ENCODE measurements around the gene PCNX1. TPM values are rescaled to one million over a fixed set of nuclear protein-coding genes. Genes with fewer than 3 reads are reported as not detected.

PCNX1 gene
- total and polyA plus RNA-seq, 9 of the 15 experiments (the other 6 are each of a cell fraction or from before 2014, with no cell fraction given): 0.30 to 4.5 (median 2.3) TPM

GRCh38 chr14:71105177-71105576, 197.9 kb downstream of the PCNX1 start:
- no peak overlapping the region for H3K27ac ChIP-seq (ENCODE audit: extremely low read depth, low read depth, low read length)
- no peaks in the 10 kb centered on the region for H3K36me3 ChIP-seq (ENCODE audit: control insufficient read depth, insufficient read depth, low read length)
- CTCF ChIA-PET (ENCODE audit: low intra/inter-chr PET ratio): no interaction called here
- in situ Hi-C loops (cut with MboI) (no loop called here), intact Hi-C loops (cut with micrococcal nuclease) (no loop called here)
- no peak for TF ChIP-seq ZNF830 (CRISPR knock-in tag; IDR thresholded peaks at IDR 0.05)
- TF ChIP-seq HMGXB4 (CRISPR knock-in tag; IDR thresholded peaks at IDR 0.05): no peak
- TF ChIP-seq PHF21A (IDR thresholded peaks at IDR 0.05; ENCODE audit: borderline replicate concordance, low read depth): no peak
- no peak for TF ChIP-seq EP300 (IDR thresholded peaks at IDR 0.05; ENCODE audit: low read length)
- no peak for TF ChIP-seq CREM (IDR thresholded peaks at IDR 0.05; ENCODE audit: low read depth)
- no peak for TF ChIP-seq ARID2 (IDR thresholded peaks at IDR 0.05)
- TF ChIP-seq NCOA1 (IDR thresholded peaks at IDR 0.05; ENCODE audit: low read depth): no peak
- no peak for TF ChIP-seq HOXB6 (CRISPR knock-in tag; IDR thresholded peaks at IDR 0.05; ENCODE audit: borderline replicate concordance)
- TF ChIP-seq ZBTB2 (IDR thresholded peaks at IDR 0.05): no peak
- TF ChIP-seq ZNF140 (CRISPR knock-in tag; IDR thresholded peaks at IDR 0.05): no peak
- no peak for TF ChIP-seq CBFA2T2 (conservative IDR thresholded peaks at IDR 0.05)
- no peak for TF ChIP-seq JUN (IDR thresholded peaks at IDR 0.05; ENCODE audit: borderline replicate concordance, low read depth, low read length)
- TF ChIP-seq JUN (CRISPR knock-in tag; IDR thresholded peaks at IDR 0.05; ENCODE audit: borderline replicate concordance): no peak
- no peak for TF ChIP-seq CGGBP1 (CRISPR knock-in tag; IDR thresholded peaks at IDR 0.05)
- no peak for TF ChIP-seq ILF3 (IDR thresholded peaks at IDR 0.05; ENCODE audit: borderline replicate concordance)
- TF ChIP-seq GTF2A2 (tag; IDR thresholded peaks at IDR 0.05): no peak
- no peak for TF ChIP-seq ZNF75A (CRISPR knock-in tag; IDR thresholded peaks at IDR 0.05)
- WGBS (ENCODE audit: insufficient coverage, low coverage, missing lambda C conversion rate): 64% methylated on average over 2 of the region's 2 CpGs
- POLR2A ChIA-PET: no interaction called here
- no peaks in the 10 kb centered on the region for H3K4me1 ChIP-seq (replicated peaks in 1 of 2; ENCODE audit: control insufficient read depth in 2 of 2, insufficient read depth in 2 of 2, low read length in 2 of 2)
- DNase-seq (ENCODE audit: extremely low read depth in 1 of 4, low spot score in 3 of 4) (no peak), FAIRE-seq (no peak), ATAC-seq (no peak)
- no peak overlapping the region for H3K4me2 ChIP-seq (ENCODE audit: insufficient read depth, low read length)
- H3K4me3 ChIP-seq: no peak overlapping the region
- H3K9ac ChIP-seq (ENCODE audit: insufficient read depth in 1 of 2, low read depth in 2 of 2, low read length in 2 of 2): no peak overlapping the region
- no peaks in the 10 kb centered on the region for H3K9me1 ChIP-seq (ENCODE audit: control insufficient read depth, insufficient read depth, low read length)
- H2AFZ ChIP-seq (ENCODE audit: low read depth, low read length): no peak overlapping the region
- no peaks in the 10 kb centered on the region for H3K9me3 ChIP-seq (replicated peaks; ENCODE audit: control insufficient read depth, insufficient read depth, low read depth, low read length)
- H3K79me2 ChIP-seq (ENCODE audit: control insufficient read depth, insufficient read depth, low read length): no peaks in the 10 kb centered on the region
- H3K27me3 ChIP-seq (ENCODE audit: control insufficient read depth in 2 of 2, insufficient read depth in 2 of 2, low read length in 2 of 2): no peaks in the 10 kb centered on the region
- H4K20me1 ChIP-seq (replicated peaks; ENCODE audit: control insufficient read depth, insufficient read depth, low read length): no peaks in the 10 kb centered on the region
- BruUV-seq (replicated peaks): no TSS peak
